Esophagus squamous epithelium (tissue), 4 donors: ENCODE results near the gene TBX3.

Source experiments
- POLR2A ChIP-seq, 4 donors: fragments of 450-650 bp; IDR thresholded peaks; one replicate each; pipeline ENCODE4 v1.6.1; 2017; ENCODE audit warnings: antibody characterized with exemption in 4 of 4, mild to moderate bottlenecking in 4 of 4, moderate library complexity in 3 of 4
- TF ChIP-seq, protein P1 (sequence below), 6 experiments: fragments of 450-650 bp in 4 of 6; fragments of 200-600 bp in 2 of 6; sonication (generic) in 2 of 6; IDR thresholded peaks; one replicate each; pipeline ENCODE4 v1.5.1; 2016 to 2019; ENCODE audit warnings: antibody characterized with exemption in 6 of 6, mild to moderate bottlenecking in 4 of 6, moderate library complexity in 4 of 6

DNA sequence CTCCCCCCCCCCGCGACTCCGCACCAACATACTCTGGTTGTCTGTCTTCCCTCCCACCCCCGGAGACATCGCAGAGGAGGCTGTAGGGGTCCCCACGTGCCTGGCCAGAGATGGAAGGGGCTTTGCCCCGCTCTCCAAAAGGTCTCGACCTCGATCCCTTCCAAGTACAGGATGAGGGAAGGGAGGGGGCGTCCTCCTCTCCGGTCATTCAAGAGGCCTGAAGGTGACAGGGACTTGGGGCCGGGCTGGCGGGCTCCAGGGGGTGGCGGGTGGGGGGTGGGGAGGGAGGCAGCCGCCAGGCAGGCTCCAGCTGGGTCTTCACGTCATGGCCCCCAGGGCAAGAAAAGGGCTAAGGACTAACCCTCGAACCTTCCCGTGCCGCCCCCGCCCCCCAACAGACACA is 15.1 kb downstream of the TBX3 start:
- TF ChIP-seq, protein P1, sequence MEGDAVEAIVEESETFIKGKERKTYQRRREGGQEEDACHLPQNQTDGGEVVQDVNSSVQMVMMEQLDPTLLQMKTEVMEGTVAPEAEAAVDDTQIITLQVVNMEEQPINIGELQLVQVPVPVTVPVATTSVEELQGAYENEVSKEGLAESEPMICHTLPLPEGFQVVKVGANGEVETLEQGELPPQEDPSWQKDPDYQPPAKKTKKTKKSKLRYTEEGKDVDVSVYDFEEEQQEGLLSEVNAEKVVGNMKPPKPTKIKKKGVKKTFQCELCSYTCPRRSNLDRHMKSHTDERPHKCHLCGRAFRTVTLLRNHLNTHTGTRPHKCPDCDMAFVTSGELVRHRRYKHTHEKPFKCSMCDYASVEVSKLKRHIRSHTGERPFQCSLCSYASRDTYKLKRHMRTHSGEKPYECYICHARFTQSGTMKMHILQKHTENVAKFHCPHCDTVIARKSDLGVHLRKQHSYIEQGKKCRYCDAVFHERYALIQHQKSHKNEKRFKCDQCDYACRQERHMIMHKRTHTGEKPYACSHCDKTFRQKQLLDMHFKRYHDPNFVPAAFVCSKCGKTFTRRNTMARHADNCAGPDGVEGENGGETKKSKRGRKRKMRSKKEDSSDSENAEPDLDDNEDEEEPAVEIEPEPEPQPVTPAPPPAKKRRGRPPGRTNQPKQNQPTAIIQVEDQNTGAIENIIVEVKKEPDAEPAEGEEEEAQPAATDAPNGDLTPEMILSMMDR (IDR thresholded peaks at IDR 0.05), result no peak
- TF ChIP-seq POLR2A (IDR thresholded peaks at IDR 0.05), result no peak
